Activated gamma-delta T cell treated with anti-CD3 and anti-CD28 coated beads, Interleukin-2, amount 50 U/mL, for 16 hours (primary cell): ENCODE results near the gene FLNC.

Source experiments
- DNase-seq: peaks from one replicate; pipeline ENCODE4 v3.0.0-alpha.2; 2020; ENCODE audit warnings: low read depth

Gene FLNC

GRCh38 chr7:128893251-128894100 is 63.3 kb downstream of the FLNC start:
- DNase-seq = no peak

GRCh38 chr7:128894101-128894440 is 63.9 kb downstream of the FLNC start:
- no peak for DNase-seq

GRCh38 chr7:128895320-128895719 is 65.1 kb downstream of the FLNC start:
- no peak for DNase-seq

GRCh38 chr7:128899392-128899791 is 69.2 kb downstream of the FLNC start:
- DNase-seq = no peak

- no peak for DNase-seq
These were observed 70.0 kb downstream of the FLNC start for GRCh38 chr7:128900237-128900636.

GRCh38 chr7:128902761-128903585 is 72.8 kb downstream of the FLNC start:
- no peak for DNase-seq

- DNase-seq = no peak
These were observed 73.6 kb downstream of the FLNC start for GRCh38 chr7:128903621-128904361.

- no peak for DNase-seq
These were observed 74.4 kb downstream of the FLNC start for GRCh38 chr7:128904381-128905197.

GRCh38 chr7:128906001-128906765 is 76.0 kb downstream of the FLNC start:
- no peak for DNase-seq

- DNase-seq = no peak
These were observed 76.8 kb downstream of the FLNC start for GRCh38 chr7:128906766-128907559.
